GM12878 (cell line): ENCODE results near the gene COL18A1. TPM values are rescaled to one million over a fixed set of nuclear protein-coding genes. Genes with fewer than 3 reads are reported as not detected.

ENCODE experiments used
- ATAC-seq: fragments of 200-7000 bp; cut with Tn5 transposase; 3 replicates; pipeline ENCODE4 v1.9.1; 2020; ENCODE audit warnings: mild to moderate bottlenecking, moderate library complexity
- BruUV-seq: library from RNA; stranded (reverse); fragments of 400-500 nt; replicated peaks from 2 replicates; lab custom pipeline; 2021; lab: Mats Ljungman, UMichigan
- CTCF ChIA-PET: fragments of 300-600 bp; sonication (Branson Sonifier 250); formaldehyde crosslinking; extraction: SDS; loops from one replicate; lab custom pipeline; 2021; ENCODE audit warnings: inconsistent platforms; lab: Yijun Ruan, JAX
- POLR2A ChIA-PET: fragments of 350-600 bp; formaldehyde crosslinking; extraction: SDS; loops from one replicate; lab custom pipeline; 2021; ENCODE audit warnings: inconsistent platforms; lab: Charles Lee
- RAD21 ChIA-PET: fragments of 300-600 bp; sonication (Branson Sonifier 250); formaldehyde crosslinking; loops from one replicate; lab custom pipeline; 2023; ENCODE audit warnings: antibody characterized with exemption; ENCODE audit not compliant: unreplicated experiment; lab: Charles Lee
- SMC1A ChIA-PET: fragments of 300-600 bp; sonication (Branson Sonifier 250); formaldehyde crosslinking; loops from one replicate; lab custom pipeline; 2023; ENCODE audit not compliant: unreplicated experiment, uncharacterized antibody; lab: Charles Lee
- DNase-seq: peaks from one replicate; pipeline ENCODE4 v3.0.0-alpha.2; 2011; ENCODE audit warnings: low read depth, low spot score
- FAIRE-seq: peaks from 3 replicates; lab custom pipeline; 2011; peaks lifted over from hg19 to GRCh38; lab: Jason Lieb, UNC
- H2AFZ ChIP-seq: 2 replicates; pipeline ENCODE4 v1.6.0; 2011; ENCODE audit warnings: low read depth, low read length, control low read depth; ENCODE audit not compliant: control insufficient read depth
- H3K27ac ChIP-seq: 2 replicates; pipeline ENCODE4 v1.5.1; 2011; ENCODE audit warnings: control low read depth; ENCODE audit not compliant: control insufficient read depth, insufficient read depth
- H3K27me3 ChIP-seq, 2 experiments: replicated peaks in 1 of 2; 2 replicates each; pipeline versions ENCODE4 v1.6.0 to v1.6.1; 2011; ENCODE audit warnings: low read length in 1 of 2; ENCODE audit not compliant: control insufficient read depth in 2 of 2, insufficient read depth in 2 of 2
- H3K36me3 ChIP-seq, 2 experiments: 2 replicates each; pipeline ENCODE4 v1.5.1; 2011; ENCODE audit warnings: low read length in 1 of 2; ENCODE audit not compliant: control insufficient read depth in 2 of 2, insufficient read depth in 2 of 2
- H3K4me1 ChIP-seq: 2 replicates; pipeline ENCODE4 v1.6.1; 2011; ENCODE audit warnings: mild to moderate bottlenecking, low read length, moderate library complexity, mixed read lengths; ENCODE audit not compliant: control insufficient read depth, insufficient read depth
- H3K4me2 ChIP-seq: 2 replicates; pipeline ENCODE4 v1.6.0; 2011; ENCODE audit warnings: control low read depth; ENCODE audit not compliant: control insufficient read depth, insufficient read depth
- H3K4me3 ChIP-seq: fragments of 200-600 bp; sonication (generic); 2 replicates; pipeline ENCODE4 v1.5.1; 2016
- H3K79me2 ChIP-seq: 2 replicates; pipeline ENCODE4 v1.6.0; 2011; ENCODE audit warnings: low read length; ENCODE audit not compliant: control insufficient read depth, insufficient read depth
- H3K9ac ChIP-seq: 2 replicates; pipeline ENCODE4 v1.8.0; 2011; ENCODE audit warnings: low read length, control low read depth, mixed read lengths; ENCODE audit not compliant: control insufficient read depth, insufficient read depth
- H3K9me3 ChIP-seq: replicated peaks from 3 replicates; pipeline ENCODE4 v1.5.1; 2011; ENCODE audit warnings: mild to moderate bottlenecking, low read length; ENCODE audit not compliant: control insufficient read depth, insufficient read depth
- H4K20me1 ChIP-seq: 2 replicates; pipeline ENCODE4 v1.6.0; 2011; ENCODE audit not compliant: control insufficient read depth, insufficient read depth
- BCL3 ChIP-seq: IDR thresholded peaks from 2 replicates; pipeline ENCODE4 v1.6.1; 2011; ENCODE audit warnings: borderline replicate concordance, low read depth, mild to moderate bottlenecking, moderate library complexity, low read length; ENCODE audit not compliant: insufficient read depth, poor library complexity, severe bottlenecking
- CBFB ChIP-seq: IDR thresholded peaks from 2 replicates; pipeline ENCODE4 v1.6.1; 2016; ENCODE audit warnings: antibody characterized with exemption, low read depth
- EED ChIP-seq: sonication (generic); IDR thresholded peaks from 2 replicates; pipeline ENCODE4 v1.6.1; 2016; ENCODE audit warnings: antibody characterized with exemption, low read depth
- HCFC1 ChIP-seq: fragments of 150-350 bp; IDR thresholded peaks from 2 replicates; pipeline ENCODE4 v1.6.1; 2014; ENCODE audit warnings: low read length
- HDAC2 ChIP-seq: fragments of 200-600 bp; sonication (generic); IDR thresholded peaks from 2 replicates; pipeline ENCODE4 v1.6.1; 2017
- KAT2A ChIP-seq: conservative IDR thresholded peaks from 2 replicates; pipeline ENCODE4 v1.6.1; 2011; ENCODE audit warnings: low read depth, low read length; ENCODE audit not compliant: control insufficient read depth
- RCOR1 ChIP-seq: conservative IDR thresholded peaks from 2 replicates; pipeline ENCODE4 v1.6.1; 2012; ENCODE audit warnings: low read depth, low read length, improper control_type of control experiment
- RFX5 ChIP-seq: IDR thresholded peaks from 2 replicates; pipeline ENCODE4 v1.6.1; 2011; ENCODE audit warnings: low read depth, low read length, improper control_type of control experiment
- TAF1 ChIP-seq: IDR thresholded peaks from 2 replicates; pipeline ENCODE4 v1.6.1; 2011; ENCODE audit warnings: mild to moderate bottlenecking, low read depth, low read length, borderline replicate concordance
- ZNF217 ChIP-seq: fragments of 450-650 bp; IDR thresholded peaks from 2 replicates; pipeline ENCODE4 v1.6.1; 2017; ENCODE audit warnings: antibody characterized with exemption, mild to moderate bottlenecking
- ZNF384 ChIP-seq: IDR thresholded peaks from 2 replicates; pipeline ENCODE4 v1.6.1; 2012; ENCODE audit warnings: low read depth, mild to moderate bottlenecking, low read length, improper control_type of control experiment, borderline replicate concordance
- ZNF687 ChIP-seq: fragments of 450-650 bp; IDR thresholded peaks from 2 replicates; pipeline ENCODE4 v1.6.1; 2017; ENCODE audit warnings: mild to moderate bottlenecking, moderate library complexity
- WGBS: methylation state at CpG from one replicate; pipeline ENCODE4 v1.1.6; 2016; ENCODE audit warnings: low lambda C conversion rate; ENCODE audit not compliant: insufficient replicate concordance, insufficient coverage; ENCODE audit errors: missing lambda C conversion rate; 5-methylcytosine and 5-hydroxymethylcytosine counted together
- in situ Hi-C: fragments of 300-500 bp; cut with MboI; formaldehyde crosslinking; loops from 9 replicates; pipeline ENCODE4 v1.14.3; 2018; ENCODE audit warnings: mixed read lengths
- intact Hi-C: fragments of 100-400 bp; cut with micrococcal nuclease; formaldehyde crosslinking; loops from one replicate; pipeline ENCODE4 v1.14.2; 2022; ENCODE audit not compliant: unreplicated experiment
- polyA plus RNA-seq, 11 experiments: library from polyadenylated mRNA; depleted of rRNA in 4 of 11; unstranded in 6 of 11; stranded (reverse) in 5 of 11; fragments of >200 nt; fragmentation: Nextera tagmentation in 4 of 11; fragmentation: Illumina TruSeq in 1 of 11; extraction: Ambion mirVana in 4 of 11; extraction: Trizol in 1 of 11; gene quantifications; 1 replicate in 1 of 11; 2 replicates in 10 of 11; pipeline versions ENCODE4 v1.2.1 to v1.2.3, GENCODE V29; 2011 to 2016; ENCODE audit warnings: inconsistent platforms in 2 of 11, missing spikeins in 2 of 11, low read depth in 1 of 11
- total RNA-seq, 4 experiments: library from RNA; depleted of rRNA in 3 of 4; stranded (reverse); fragments of >200 nt in 3 of 4; fragmentation: Illumina TruSeq in 1 of 4; extraction: Trizol in 1 of 4; gene quantifications; 2 replicates each; pipeline versions ENCODE4 v1.2.1 to v1.2.3, GENCODE V29; 2013 to 2021
- TF ChIP-seq, protein P1 (sequence below): fragments of 450-650 bp; IDR thresholded peaks from 2 replicates; pipeline ENCODE4 v1.6.1; 2017; ENCODE audit warnings: mild to moderate bottlenecking, low read depth, inconsistent platforms; ENCODE audit not compliant: poor library complexity, severe bottlenecking

Gene COL18A1
- total and polyA plus RNA-seq, 10 of the 15 experiments (the other 5 are each of a cell fraction or from before 2014, with no cell fraction given), result under 0.01 to 0.49 (median 0.09) TPM; not detected in 3

DNA sequence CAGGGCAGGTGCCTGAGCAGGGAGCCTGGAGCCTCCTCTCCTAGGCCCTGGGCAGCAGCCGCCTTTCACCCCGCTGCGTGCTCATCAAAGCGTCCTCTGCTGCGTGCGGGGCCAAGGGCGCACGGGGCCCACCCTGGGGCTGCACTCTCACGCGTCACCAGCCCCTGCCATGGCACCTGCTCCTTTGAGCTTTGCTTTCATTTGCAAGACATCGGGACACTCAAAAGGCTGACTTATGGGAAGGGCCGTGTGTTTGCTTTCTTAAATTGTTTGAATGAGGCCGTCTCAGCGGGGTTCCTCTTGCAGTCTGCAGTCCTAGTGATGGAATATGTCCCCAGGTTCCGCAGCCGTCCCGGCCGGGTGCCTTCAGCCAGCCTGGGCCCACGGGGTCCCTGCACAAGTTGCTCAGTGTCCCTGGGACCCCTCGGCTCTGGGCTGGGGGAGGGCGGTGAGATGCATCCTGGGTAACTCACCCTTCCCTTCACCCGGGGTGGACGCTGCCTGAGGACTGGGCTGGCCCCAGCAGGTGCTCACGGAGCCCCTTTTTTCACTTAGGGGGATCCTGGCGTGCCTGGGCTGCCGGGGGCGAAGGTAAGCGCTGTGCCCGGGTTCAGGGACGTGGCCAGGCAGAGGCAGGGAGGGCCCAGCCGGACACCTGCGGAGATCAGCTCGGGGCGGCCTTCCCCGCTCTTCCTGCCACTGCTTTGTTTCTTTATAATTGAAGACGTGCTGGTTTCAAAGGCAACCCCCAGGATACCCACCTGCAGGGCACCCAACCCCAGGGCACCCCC lies 84.2 kb downstream of the COL18A1 start:
- ChIA-PET RAD21 (no interaction called here), POLR2A (no interaction called here), CTCF (no interaction called here), SMC1A (no interaction called here)
- intact Hi-C loops (no loop called here), in situ Hi-C loops (no loop called here)
- 49% methylated on average over 31 of the region's 36 CpGs for WGBS
- BruUV-seq, result no TSS peak
- TF ChIP-seq ZNF217 (no peak), ZNF384 (no peak), HDAC2 (no peak), KAT2A (no peak), RFX5 (no peak), ZNF687 (no peak), CBFB (no peak), BCL3 (no peak), RCOR1 (no peak), HCFC1 (no peak), TAF1 (no peak), EED (no peak)
- TF ChIP-seq, protein P1, sequence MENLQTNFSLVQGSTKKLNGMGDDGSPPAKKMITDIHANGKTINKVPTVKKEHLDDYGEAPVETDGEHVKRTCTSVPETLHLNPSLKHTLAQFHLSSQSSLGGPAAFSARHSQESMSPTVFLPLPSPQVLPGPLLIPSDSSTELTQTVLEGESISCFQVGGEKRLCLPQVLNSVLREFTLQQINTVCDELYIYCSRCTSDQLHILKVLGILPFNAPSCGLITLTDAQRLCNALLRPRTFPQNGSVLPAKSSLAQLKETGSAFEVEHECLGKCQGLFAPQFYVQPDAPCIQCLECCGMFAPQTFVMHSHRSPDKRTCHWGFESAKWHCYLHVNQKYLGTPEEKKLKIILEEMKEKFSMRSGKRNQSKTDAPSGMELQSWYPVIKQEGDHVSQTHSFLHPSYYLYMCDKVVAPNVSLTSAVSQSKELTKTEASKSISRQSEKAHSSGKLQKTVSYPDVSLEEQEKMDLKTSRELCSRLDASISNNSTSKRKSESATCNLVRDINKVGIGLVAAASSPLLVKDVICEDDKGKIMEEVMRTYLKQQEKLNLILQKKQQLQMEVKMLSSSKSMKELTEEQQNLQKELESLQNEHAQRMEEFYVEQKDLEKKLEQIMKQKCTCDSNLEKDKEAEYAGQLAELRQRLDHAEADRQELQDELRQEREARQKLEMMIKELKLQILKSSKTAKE, result no peak
- Histone ChIP-seq H3K4me3 (no peak overlapping the region), H3K36me3 (no peaks in the 10 kb centered on the region), H4K20me1 (no peaks in the 10 kb centered on the region), H3K9ac (no peak overlapping the region), H3K9me3 (no peaks in the 10 kb centered on the region), H3K4me1 (no peaks in the 10 kb centered on the region), H3K79me2 (no peaks in the 10 kb centered on the region), H3K27ac (no peak overlapping the region), H2AFZ (no peak overlapping the region), H3K4me2 (no peak overlapping the region), H3K27me3 (no peaks in the 10 kb centered on the region)
- FAIRE-seq, result no peak
- ATAC-seq, result no peak
- no peak for DNase-seq
